RWPE1 (cell line): ENCODE measurements around the gene PSMD13.

Source experiments
- CTCF ChIA-PET: fragments of 350-600 bp; sonication (Branson Sonifier 250); formaldehyde crosslinking; extraction: SDS; loops from one replicate; lab custom pipeline; 2021; lab: Yijun Ruan, JAX
- POLR2A ChIA-PET: fragments of 400-600 bp; formaldehyde crosslinking; extraction: SDS; loops from one replicate; lab custom pipeline; 2020; ENCODE audit warnings: antibody characterized with exemption; ENCODE audit not compliant: low non-redundant PET; lab: Yijun Ruan, JAX
- DNase-seq: peaks from one replicate; pipeline ENCODE4 v3.0.0; 2012; ENCODE audit warnings: low spot score
- H3K27ac ChIP-seq: fragments of 450-650 bp; 2 replicates; pipeline ENCODE4 v1.5.1; 2017
- CTCF ChIP-seq: fragments of 450-650 bp; conservative IDR thresholded peaks from 2 replicates; pipeline ENCODE4 v1.5.1; 2017; ENCODE audit warnings: low read depth, mild to moderate bottlenecking

The PSMD13 gene

GRCh38 chr11:299951-300735, 63.4 kb downstream of the PSMD13 start:
- POLR2A ChIA-PET, result no interaction called here

More at GRCh38 chr11:299951-300735, 63.4 kb downstream of the PSMD13 start:
- no peak for TF ChIP-seq CTCF
- CTCF ChIA-PET, result no interaction called here
- H3K27ac ChIP-seq, result no peak overlapping the region
- no peak for DNase-seq
